ENCODE results near the gene KRTAP5-1.

- TF ChIP-seq, protein P1, sequence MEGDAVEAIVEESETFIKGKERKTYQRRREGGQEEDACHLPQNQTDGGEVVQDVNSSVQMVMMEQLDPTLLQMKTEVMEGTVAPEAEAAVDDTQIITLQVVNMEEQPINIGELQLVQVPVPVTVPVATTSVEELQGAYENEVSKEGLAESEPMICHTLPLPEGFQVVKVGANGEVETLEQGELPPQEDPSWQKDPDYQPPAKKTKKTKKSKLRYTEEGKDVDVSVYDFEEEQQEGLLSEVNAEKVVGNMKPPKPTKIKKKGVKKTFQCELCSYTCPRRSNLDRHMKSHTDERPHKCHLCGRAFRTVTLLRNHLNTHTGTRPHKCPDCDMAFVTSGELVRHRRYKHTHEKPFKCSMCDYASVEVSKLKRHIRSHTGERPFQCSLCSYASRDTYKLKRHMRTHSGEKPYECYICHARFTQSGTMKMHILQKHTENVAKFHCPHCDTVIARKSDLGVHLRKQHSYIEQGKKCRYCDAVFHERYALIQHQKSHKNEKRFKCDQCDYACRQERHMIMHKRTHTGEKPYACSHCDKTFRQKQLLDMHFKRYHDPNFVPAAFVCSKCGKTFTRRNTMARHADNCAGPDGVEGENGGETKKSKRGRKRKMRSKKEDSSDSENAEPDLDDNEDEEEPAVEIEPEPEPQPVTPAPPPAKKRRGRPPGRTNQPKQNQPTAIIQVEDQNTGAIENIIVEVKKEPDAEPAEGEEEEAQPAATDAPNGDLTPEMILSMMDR (IDR thresholded peaks at IDR 0.05), result no peak
- no peak for TF ChIP-seq EP300 (IDR thresholded peaks at IDR 0.05)
- no peak for TF ChIP-seq POLR2A (IDR thresholded peaks at IDR 0.05; ENCODE audit: low read depth)
These were observed 22.5 kb downstream of the KRTAP5-1 start for GRCh38 chr11:1562469-1563148.
